ENCODE results near the gene NEUROD4. TPM values are rescaled to one million over a fixed set of nuclear protein-coding genes. Genes with fewer than 3 reads are reported as not detected.

Gene NEUROD4
- total and polyA plus RNA-seq, 8 donors: 0.02 TPM; not detected in 7

GRCh38 chr12:55001198-55001868 is 18.4 kb upstream of the NEUROD4 start:
- 58 to 61% methylated on average over 4 of the region's 4 CpGs for WGBS, 2 donors
- H3K27ac ChIP-seq: no peak overlapping the region
- intact Hi-C loops (cut with DNase I): no loop called here
- H3K36me3 ChIP-seq: no peaks in the 10 kb centered on the region
- peaks cover 0 to 3% (median 0%) of the 10 kb centered on the region in 4 donors for H3K27me3 ChIP-seq
- ATAC-seq (no peak), FAIRE-seq (no peak), DNase-seq (no peak)
- no peak for TF ChIP-seq CTCF (IDR thresholded peaks at IDR 0.05)
- H3K9me3 ChIP-seq: no peaks in the 10 kb centered on the region
- H3K4me1 ChIP-seq: no peaks in the 10 kb centered on the region
- no peak overlapping the region for H3K4me3 ChIP-seq

- intact Hi-C loops (cut with DNase I): no loop called here
- Histone ChIP-seq H3K27ac (no peak overlapping the region), H3K4me3 (no peak overlapping the region), H3K27me3 (peaks cover 0 to 3% (median 0%) of the 10 kb centered on the region in 4 donors), H3K36me3 (no peaks in the 10 kb centered on the region), H3K4me1 (no peaks in the 10 kb centered on the region), H3K9me3 (no peaks in the 10 kb centered on the region)
- no peak for FAIRE-seq
- 46 to 54% methylated on average over 2 of the region's 2 CpGs for WGBS, 2 donors
- DNase-seq: no peak
- no peak for ATAC-seq
- no peak for TF ChIP-seq CTCF (IDR thresholded peaks at IDR 0.05)
These were observed 17.4 kb upstream of the NEUROD4 start for GRCh38 chr12:55002355-55002754.

GRCh38 chr12:55008944-55009585 is 10.7 kb upstream of the NEUROD4 start:
- Histone ChIP-seq H3K36me3 (no peaks in the 10 kb centered on the region), H3K9me3 (no peaks in the 10 kb centered on the region), H3K27me3 (no peaks in the 10 kb centered on the region), H3K4me3 (no peak overlapping the region), H3K4me1 (no peaks in the 10 kb centered on the region), H3K27ac (no peak overlapping the region)
- TF ChIP-seq CTCF (IDR thresholded peaks at IDR 0.05): no peak
- DNase-seq (no peak), ATAC-seq (no peak), FAIRE-seq (no peak)
- 48 to 58% methylated on average over 6 of the region's 6 CpGs for WGBS, 2 donors
- intact Hi-C loops (cut with DNase I): no loop called here

GRCh38 chr12:55017416-55017925 is 2.3 kb upstream of the NEUROD4 start:
- DNase-seq (no peak), FAIRE-seq (no peak), ATAC-seq (no peak)
- no peak overlapping the region for H3K4me3 ChIP-seq
- no peaks in the 10 kb centered on the region for H3K4me1 ChIP-seq
- intact Hi-C loops (cut with DNase I): no loop called here
- TF ChIP-seq CTCF (IDR thresholded peaks at IDR 0.05): no peak
- no peaks in the 10 kb centered on the region for H3K36me3 ChIP-seq
- no peaks in the 10 kb centered on the region for H3K9me3 ChIP-seq
- no peak overlapping the region for H3K27ac ChIP-seq
- peaks cover 0 to 15% (median 2%) of the 10 kb centered on the region in 4 donors for H3K27me3 ChIP-seq
- WGBS, 2 donors: 32 to 37% methylated on average over 3 of the region's 3 CpGs

GRCh38 chr12:55024575-55024974 is 4.8 kb downstream of the NEUROD4 start:
- TF ChIP-seq CTCF (IDR thresholded peaks at IDR 0.05): no peak
- H3K9me3 ChIP-seq: no peaks in the 10 kb centered on the region
- intact Hi-C loops (cut with DNase I): no loop called here
- 57 to 60% methylated on average over 2 of the region's 2 CpGs for WGBS, 2 donors
- FAIRE-seq (no peak), ATAC-seq (no peak), DNase-seq (no peak)
- no peak overlapping the region for H3K27ac ChIP-seq
- H3K4me1 ChIP-seq: no peaks in the 10 kb centered on the region
- H3K27me3 ChIP-seq: peaks cover 0 to 10% (median 4%) of the 10 kb centered on the region in 4 donors
- no peaks in the 10 kb centered on the region for H3K36me3 ChIP-seq
- no peak overlapping the region for H3K4me3 ChIP-seq
